Measurements from ENCODE around the gene ATP9A. TPM values are rescaled to one million over a fixed set of nuclear protein-coding genes. Genes with fewer than 3 reads are reported as not detected.
"Not testable (repeated sequence)": the region's sequence is repeated elsewhere in the genome, so short reads cannot be mapped to it uniquely, and the experiment has no call there.

ATP9A gene
- total RNA-seq, 1 experiment from 2014 or later = 17.2 TPM

DNA sequence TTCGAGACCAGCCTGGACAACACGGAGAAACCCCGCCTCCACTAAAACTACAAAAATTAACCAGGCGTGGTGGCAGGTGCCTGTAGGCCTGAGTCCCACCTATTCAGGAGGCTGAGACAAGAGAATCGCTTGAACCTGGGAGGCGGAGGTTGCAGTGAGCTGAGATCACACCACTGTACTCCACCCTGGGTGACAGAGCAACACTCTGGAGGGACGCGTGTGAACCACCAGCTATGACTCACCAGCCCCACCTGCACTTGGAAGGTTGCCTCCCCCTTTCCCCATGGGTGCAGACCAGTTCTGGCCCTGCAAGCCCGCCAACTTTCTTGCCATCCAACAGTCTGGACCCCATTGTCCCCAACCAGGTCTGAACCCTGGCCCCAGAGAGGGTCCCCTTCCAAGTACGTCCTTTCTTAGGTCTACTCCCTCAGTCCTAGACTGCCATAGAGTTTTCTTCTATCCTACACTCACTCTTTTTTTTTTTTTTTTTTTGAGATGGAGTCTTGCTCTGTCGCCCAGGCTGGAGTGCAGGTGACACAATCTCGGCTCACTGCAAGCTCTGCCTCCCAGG is 29.2 kb downstream of the ATP9A start:
- in situ Hi-C loops (cut with HindIII; ENCODE audit: low pct_unique_long_range_greater_than_20kb, low sequenced_read_pairs) = no loop called here
- no peak for DNase-seq (ENCODE audit: low read depth, low spot score)

DNA sequence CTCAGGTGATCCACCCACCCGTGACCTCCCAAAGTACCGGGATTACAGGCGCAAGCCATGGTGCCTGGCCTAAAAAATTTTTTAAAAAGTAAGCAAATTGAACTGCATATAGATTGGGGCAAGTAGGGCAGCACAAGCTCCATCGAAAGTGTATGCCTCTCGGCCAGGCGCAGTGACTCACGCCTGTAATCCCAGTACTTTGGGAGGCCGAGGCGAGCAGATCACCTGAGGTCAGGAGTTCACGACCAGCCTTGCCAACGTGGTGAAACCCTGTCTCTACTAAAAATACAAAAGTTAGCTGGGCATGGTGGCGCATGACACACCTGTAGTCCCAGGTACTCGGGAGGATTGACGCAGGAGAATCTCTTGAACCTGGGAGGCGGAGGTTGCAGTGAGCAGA is 29.9 kb downstream of the ATP9A start:
- in situ Hi-C loops (cut with HindIII; ENCODE audit: low pct_unique_long_range_greater_than_20kb, low sequenced_read_pairs); DNase-seq (ENCODE audit: low read depth, low spot score): not testable (repeated sequence)

DNA sequence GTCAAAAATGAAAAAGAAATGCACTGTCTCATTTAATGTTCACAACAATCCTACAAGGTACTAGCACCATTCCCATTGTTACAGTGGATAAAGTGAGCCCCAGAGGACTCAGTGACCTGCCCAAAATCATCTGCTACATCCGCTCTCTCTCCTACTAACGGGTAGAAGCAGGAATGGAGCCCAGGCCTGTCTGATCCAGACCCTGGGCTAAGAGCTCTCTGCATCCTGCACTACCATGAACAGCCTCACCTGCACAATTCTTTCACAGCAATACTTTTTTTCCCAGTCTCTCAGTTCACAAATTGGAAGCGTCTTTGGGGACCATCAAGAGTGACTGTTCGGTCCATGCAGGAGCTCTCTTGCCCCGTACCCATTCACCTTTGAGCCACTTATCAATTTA is 31.2 kb downstream of the ATP9A start:
- in situ Hi-C loops (cut with HindIII; ENCODE audit: low pct_unique_long_range_greater_than_20kb, low sequenced_read_pairs) = no loop called here
- no peak for DNase-seq (ENCODE audit: low read depth, low spot score)

DNA sequence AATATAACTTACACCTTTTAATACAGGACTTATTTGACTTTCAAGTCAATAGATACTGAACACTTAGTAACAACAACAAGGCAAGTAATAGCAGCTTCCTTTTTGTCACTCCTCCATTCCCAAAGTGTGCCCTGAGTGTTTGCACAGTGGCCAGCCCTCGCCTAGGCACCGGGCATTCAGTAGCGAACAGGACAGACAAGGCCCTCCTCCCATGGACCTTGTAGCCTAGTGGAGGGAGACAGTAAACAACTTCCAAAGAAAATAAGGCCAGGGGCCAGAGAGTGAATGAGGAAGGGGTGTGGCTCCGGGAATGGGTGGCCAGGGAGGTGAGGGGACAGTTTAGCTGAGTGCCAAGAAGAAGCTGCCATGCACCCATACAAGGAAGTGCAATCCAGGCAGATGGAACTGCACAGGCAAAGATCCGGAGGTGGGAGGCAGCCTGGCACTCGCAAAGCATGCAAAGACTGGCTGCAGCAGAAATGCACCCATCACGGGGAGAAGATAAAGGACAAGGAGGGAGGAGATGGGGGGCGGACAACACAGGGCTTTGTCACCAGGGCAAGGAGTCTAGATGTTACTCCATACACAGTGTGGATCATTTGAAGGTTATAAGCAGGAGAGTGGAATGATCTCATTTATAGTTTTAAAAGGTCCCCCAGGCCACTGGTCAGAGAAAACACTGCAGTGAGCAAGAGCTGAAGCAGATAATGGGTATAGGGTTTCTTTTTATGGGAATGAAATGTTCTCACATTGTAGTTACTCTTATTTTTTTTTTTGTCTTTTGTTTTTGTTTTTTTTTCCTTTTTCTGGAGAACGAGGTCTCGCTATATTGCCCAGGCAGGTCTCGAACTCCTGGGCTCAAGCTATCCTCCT is 32.2 kb downstream of the ATP9A start:
- no peak for DNase-seq (ENCODE audit: low read depth, low spot score)
- in situ Hi-C loops (cut with HindIII; ENCODE audit: low pct_unique_long_range_greater_than_20kb, low sequenced_read_pairs) = no loop called here

DNA sequence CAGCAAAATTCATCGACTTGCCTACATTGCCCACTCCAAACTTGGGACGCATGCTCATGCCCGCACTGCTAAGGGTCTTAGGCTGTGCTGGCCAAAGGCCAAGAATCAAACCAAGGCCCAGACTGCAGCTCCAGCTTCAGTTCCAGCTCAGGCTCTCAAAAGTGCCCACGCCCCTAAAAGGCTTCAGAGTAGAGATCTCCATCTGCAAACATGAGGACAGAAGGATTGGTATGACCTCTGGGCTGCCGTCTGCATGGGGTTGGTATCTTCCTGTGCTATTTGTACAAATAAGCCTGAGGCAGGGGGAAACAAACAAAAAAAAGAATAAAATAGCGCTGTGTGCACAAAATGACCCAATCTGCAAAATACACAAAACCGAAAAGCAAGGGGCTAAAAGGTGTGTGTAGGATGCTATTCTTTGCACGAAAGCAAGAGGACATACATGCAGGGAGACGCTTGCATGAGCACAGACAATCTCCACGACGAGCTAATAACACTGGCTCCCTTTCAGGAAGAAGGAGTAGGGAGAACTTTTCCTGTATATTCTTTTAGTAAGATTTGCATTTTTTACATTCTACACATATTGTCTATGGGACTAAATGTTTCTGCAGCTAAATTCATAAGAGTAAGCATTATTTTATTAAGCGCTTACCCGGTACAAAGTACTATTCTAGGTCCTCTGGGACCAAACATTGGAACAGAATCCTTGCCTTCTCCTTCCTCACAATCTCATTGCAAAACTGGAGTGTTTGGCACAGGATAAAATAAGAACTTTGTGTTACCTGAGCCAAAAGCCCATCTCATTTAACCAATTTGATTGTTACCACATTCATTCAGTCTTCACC is 33.1 kb downstream of the ATP9A start:
- in situ Hi-C loops (cut with HindIII; ENCODE audit: low pct_unique_long_range_greater_than_20kb, low sequenced_read_pairs) = no loop called here
- DNase-seq (ENCODE audit: low read depth, low spot score) = no peak

DNA sequence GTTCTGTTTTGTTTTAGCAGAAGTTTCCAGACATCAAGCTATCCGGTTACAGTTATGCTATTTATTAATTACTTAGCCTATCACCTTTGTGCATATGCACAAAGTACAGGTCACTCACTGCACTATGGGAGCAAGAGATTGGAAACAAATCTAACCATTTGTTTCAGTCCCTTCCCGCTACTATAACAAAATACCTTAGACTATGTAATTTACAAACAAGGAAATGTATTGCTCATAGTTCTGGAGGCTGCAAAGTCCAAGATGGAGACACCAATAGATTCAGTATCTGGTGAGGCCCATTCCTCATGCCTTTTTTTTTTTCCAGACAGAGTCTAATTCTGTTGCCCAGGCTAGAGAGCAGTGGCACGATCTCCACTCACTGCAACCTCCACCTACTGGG is 35.1 kb downstream of the ATP9A start:
- in situ Hi-C loops (cut with HindIII; ENCODE audit: low pct_unique_long_range_greater_than_20kb, low sequenced_read_pairs) = no loop called here
- no peak for DNase-seq (ENCODE audit: low read depth, low spot score)

DNA sequence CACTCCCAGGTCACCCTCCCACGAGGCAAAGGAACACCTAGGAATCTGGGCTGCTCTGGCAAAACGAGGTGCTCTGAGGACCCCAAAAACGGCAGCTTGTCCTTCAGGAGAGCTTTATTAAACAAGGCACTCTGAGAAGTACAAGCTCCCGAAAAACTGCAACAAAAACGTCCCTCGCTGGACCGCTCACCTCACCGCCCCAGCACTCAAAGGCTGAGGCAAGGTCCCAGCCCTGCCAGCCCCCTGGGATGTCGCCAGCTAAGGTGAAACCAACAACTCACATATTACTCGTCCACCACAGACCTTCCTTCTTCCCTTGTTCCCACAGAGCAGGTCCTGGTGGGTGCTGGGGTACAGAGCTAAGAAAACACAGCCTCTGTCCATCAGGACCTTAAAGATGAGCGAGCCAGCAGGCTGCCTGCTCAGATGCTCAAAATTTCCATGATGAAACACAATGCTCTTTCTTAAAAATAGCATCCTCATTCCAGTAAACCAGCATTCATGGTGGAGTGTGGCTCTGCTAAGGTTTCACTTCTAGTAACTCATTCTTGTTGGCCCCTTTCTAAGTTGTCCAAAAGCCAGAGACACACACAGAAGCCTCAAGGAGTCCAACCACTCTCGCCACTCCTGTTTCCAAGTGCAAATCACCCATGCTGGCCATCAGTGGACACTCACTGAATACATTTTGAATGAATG is 35.9 kb downstream of the ATP9A start:
- in situ Hi-C loops (cut with HindIII; ENCODE audit: low pct_unique_long_range_greater_than_20kb, low sequenced_read_pairs) = no loop called here
- DNase-seq (ENCODE audit: low read depth, low spot score) = no peak

DNA sequence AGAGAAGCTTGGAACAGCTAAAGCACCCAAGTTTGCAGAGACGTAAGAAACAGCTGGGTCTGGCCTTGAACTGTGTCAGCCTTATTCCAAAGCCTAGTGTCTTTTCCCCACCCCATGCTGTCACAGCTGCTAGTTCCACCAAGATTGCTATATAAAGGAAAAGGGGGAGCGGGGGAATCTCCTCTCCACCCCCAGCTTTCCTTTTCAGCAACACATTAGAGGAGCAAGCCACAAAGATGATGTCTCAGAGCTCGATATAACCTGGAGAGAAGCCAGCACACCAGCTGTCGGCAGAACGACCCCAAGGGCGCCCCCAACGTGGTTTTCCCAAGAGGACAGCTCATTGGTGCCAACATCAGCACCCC is 36.5 kb downstream of the ATP9A start:
- no peak for DNase-seq (ENCODE audit: low read depth, low spot score)
- in situ Hi-C loops (cut with HindIII; ENCODE audit: low pct_unique_long_range_greater_than_20kb, low sequenced_read_pairs) = no loop called here

DNA sequence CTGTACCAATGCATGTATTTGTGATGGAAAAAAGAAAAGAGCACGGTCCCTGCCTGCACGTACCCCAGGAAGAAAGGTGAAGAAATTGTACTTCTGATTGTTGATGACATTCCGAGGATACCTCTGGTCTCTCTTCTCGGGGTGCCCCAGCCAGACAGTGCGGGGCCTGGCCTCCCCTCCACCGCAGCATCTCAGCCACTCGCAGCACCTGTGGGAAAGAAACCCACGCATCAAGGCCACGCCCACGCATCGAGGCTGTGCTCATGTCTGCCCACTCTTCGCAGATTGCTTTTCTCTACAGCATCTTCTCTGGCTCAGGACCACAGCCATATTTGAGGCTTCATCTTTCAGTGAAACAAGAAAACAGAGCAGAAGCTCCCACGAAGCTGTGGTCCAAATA is 38.4 kb downstream of the ATP9A start:
- no peak for DNase-seq (ENCODE audit: low read depth, low spot score)
- in situ Hi-C loops (cut with HindIII; ENCODE audit: low pct_unique_long_range_greater_than_20kb, low sequenced_read_pairs) = no loop called here

DNA sequence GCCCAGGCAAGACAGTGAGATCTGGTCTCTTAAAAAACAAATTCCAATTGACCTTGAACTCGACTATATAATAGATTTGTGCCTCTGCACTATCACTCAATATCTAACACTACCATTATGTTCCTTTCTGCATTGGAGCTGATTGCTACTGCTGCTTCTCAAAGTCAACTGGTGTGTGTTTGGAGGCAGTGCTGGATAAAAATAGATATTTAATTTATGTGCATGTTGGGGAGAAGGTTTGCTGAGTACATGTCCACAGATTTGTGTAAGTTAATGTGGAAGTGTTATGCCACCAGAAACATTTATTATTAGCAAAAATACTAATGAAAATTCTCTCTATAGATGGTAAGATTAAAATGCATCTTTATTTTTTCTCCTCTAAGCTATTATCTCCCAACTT is 39.5 kb downstream of the ATP9A start:
- in situ Hi-C loops (cut with HindIII; ENCODE audit: low pct_unique_long_range_greater_than_20kb, low sequenced_read_pairs) = no loop called here
- DNase-seq (ENCODE audit: low read depth, low spot score) = no peak

DNA sequence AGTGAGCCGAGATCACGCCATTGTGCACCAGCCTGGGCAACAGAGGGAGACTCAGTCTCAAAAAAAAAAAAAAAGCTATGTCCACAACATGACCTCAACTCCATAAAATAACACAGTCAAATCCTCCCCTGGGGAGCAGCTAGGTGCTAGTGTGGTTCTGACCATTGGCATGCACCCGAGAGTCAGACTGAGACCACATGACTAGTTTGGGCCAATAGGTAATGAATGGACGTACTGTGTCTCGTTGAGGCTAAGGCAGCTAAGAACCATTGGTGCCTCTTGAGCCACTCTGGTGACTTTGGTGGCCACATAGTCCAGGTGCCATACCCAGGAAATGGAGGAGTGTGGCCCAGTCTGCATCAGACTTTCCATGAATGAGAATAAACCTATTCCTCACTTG is 40.3 kb downstream of the ATP9A start:
- peak; percentile 62 for DNase-seq (ENCODE audit: low read depth, low spot score)
- in situ Hi-C loops (cut with HindIII; ENCODE audit: low pct_unique_long_range_greater_than_20kb, low sequenced_read_pairs) = no loop called here

DNA sequence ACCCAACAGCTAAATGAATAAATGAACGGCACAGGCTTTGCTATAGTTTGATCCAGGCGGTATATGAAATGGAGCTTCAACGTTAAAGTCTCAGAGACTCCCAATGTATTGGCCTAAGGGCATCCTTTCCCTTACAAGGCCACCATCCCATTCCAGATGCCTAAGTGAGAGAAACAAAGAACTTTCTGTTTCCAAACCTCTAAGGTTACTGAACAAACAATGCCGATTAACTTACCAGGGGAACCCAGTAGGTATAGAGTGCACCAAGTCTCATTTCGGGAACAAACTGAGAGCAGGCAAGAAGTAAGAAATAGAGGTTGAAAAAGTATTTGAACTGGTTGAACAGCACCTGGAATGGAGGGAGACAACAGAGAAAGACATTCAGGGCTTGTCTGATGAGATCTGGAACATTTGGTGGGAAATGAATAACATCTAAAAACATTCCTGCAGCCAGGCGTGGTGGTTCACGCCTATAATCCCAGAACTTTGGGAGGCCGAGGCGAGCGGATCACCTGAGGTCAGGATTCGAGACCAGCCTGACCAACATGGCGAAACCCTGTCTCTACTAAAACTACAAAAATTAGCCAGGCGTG is 42.5 kb downstream of the ATP9A start:
- DNase-seq (ENCODE audit: low read depth, low spot score) = peak; percentile 90
- in situ Hi-C loops (cut with HindIII; ENCODE audit: low pct_unique_long_range_greater_than_20kb, low sequenced_read_pairs) = no loop called here

DNA sequence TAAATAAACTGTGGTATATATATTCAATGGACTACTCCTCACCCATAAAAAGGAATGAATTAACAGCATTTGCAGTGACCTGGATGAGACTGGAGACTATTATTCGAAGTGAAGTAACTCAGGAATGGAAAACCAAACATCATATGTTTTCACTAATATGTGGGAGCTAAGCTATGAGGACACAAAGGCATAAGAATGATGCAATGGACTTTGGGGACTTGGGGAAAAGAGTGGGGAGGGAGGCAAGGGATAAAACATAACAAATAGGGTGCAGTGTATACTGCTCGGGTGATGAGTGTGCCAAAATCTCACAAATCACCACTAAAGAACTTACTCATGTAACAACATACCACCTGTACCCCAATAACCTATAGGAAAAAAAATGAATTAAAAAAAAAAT is 45.2 kb downstream of the ATP9A start:
- in situ Hi-C loops (cut with HindIII; ENCODE audit: low pct_unique_long_range_greater_than_20kb, low sequenced_read_pairs); DNase-seq (ENCODE audit: low read depth, low spot score): not testable (repeated sequence)

DNA sequence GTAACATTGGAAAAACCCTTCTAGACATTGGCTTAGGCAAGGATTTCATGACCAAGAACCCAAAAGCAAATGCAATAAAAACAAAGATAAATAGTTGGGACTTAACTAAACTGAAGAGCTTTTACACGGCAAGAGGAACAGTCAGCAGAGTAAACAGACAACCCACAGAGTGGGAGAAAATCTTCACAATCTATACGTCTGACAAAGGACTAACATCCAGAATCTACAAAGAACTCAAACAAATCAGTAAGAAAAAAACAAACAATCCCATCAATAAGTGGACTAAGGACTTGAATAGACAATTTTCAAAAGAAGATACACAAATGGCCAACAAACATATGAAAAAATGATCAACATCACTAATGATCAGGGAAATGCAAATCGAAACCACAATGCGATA is 45.9 kb downstream of the ATP9A start:
- in situ Hi-C loops (cut with HindIII; ENCODE audit: low pct_unique_long_range_greater_than_20kb, low sequenced_read_pairs) = not testable (repeated sequence)

DNA sequence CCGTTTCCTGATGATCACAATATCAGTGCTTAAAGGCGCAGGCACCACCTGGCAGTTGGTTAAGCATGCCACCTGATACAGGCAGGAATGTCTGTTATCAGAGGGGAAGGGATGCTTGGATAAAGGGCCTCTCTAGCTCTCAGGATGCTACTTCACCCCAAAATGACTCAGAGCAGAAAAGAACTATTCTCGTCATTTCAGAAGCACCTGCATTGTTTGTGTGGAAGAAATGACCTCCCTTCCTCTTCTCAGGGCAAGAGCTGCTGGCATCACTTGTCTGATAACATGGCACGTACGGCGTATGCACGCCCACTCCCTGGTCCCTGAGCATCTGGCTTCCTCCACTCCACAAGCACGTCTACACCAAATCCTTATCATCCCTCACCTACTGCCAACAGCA is 47.3 kb downstream of the ATP9A start:
- no peak for DNase-seq (ENCODE audit: low read depth, low spot score)
- in situ Hi-C loops (cut with HindIII; ENCODE audit: low pct_unique_long_range_greater_than_20kb, low sequenced_read_pairs) = no loop called here

More for the DNA sequence above, 45.9 kb downstream of the ATP9A start:
- DNase-seq (ENCODE audit: low read depth, low spot score) = not testable (repeated sequence)

DNA sequence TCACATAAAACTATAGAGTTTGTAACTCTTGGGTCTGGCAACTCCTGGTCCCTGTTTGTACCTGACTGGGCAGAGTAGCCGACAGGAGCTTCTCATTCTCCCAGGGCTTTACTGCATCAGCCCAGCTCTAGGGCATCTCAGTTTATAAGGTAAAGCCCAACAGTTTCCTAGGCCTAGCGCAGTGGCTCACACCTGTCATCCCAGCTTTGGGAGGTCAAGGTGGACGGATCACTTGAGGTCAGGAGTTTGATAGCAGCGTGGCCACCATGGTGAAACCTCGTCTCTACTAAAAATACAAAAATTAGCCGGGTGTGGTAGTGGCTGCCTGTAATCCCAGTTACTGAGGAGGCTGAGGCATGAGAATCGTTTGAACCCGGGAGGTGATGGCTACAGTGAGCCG is 47.8 kb downstream of the ATP9A start:
- no peak for DNase-seq (ENCODE audit: low read depth, low spot score)

DNA sequence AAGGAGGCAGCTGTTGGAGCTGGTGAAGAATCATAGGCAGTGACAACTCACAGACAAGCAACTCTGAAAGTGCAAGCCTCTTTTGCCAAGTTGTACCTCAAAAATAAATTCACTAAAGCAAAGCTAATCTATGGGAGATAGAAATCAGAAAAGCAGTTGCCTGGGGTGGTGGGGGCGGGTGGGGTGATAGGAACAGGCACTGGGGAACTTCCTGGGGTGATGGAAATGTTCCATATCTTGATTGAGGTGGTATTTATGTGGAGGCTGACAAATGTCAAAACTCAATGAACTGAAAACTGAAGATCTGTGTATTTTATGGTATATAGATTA is 52.4 kb downstream of the ATP9A start:
- no peak for DNase-seq (ENCODE audit: low read depth, low spot score)
- in situ Hi-C loops (cut with HindIII; ENCODE audit: low pct_unique_long_range_greater_than_20kb, low sequenced_read_pairs) = no loop called here

More for the DNA sequence above, 47.8 kb downstream of the ATP9A start:
- in situ Hi-C loops (cut with HindIII; ENCODE audit: low pct_unique_long_range_greater_than_20kb, low sequenced_read_pairs) = no loop called here

Measured in SK-MEL-5 (cell line).